Measurements from ENCODE around the gene TMEM38A.

Gene TMEM38A

GRCh38 chr19:16660763-16661479, at the start of gene TMEM38A:
Gene TMEM38A, plus strand, starts transcription at chr19:16661139. Its CDS starts 79 bp downstream, at chr19:16661218.
- no peak for DNase-seq

- no peak for DNase-seq
Measured at GRCh38 chr19:16612636-16613035, 48.3 kb upstream of the TMEM38A start.

GRCh38 chr19:16613841-16614240, 47.1 kb upstream of the TMEM38A start:
- DNase-seq = no peak

GRCh38 chr19:16614941-16615340, 46.0 kb upstream of the TMEM38A start:
- no peak for DNase-seq

- no peak for DNase-seq
Measured at GRCh38 chr19:16615808-16616207, 45.1 kb upstream of the TMEM38A start.

- DNase-seq = no peak
Measured at GRCh38 chr19:16618248-16618647, 42.7 kb upstream of the TMEM38A start.

GRCh38 chr19:16619457-16619856, 41.5 kb upstream of the TMEM38A start:
- DNase-seq = no peak

GRCh38 chr19:16620018-16620417, 40.9 kb upstream of the TMEM38A start:
- no peak for DNase-seq

- DNase-seq = no peak
Measured at GRCh38 chr19:16620584-16620983, 40.4 kb upstream of the TMEM38A start.

- no peak for DNase-seq
Measured at GRCh38 chr19:16621165-16621800, 39.7 kb upstream of the TMEM38A start.

- no peak for DNase-seq
Measured at GRCh38 chr19:16623066-16623465, 37.9 kb upstream of the TMEM38A start.

GRCh38 chr19:16623576-16623975, 37.4 kb upstream of the TMEM38A start:
- DNase-seq = no peak

- no peak for DNase-seq
Measured at GRCh38 chr19:16624236-16624635, 36.7 kb upstream of the TMEM38A start.

GRCh38 chr19:16625163-16625958, 35.6 kb upstream of the TMEM38A start:
- DNase-seq = no peak

- DNase-seq = no peak
Measured at GRCh38 chr19:16626796-16627192, 34.1 kb upstream of the TMEM38A start.

GRCh38 chr19:16627193-16627927, 33.6 kb upstream of the TMEM38A start:
- DNase-seq = no peak

- DNase-seq = no peak
Measured at GRCh38 chr19:16627928-16628182, 33.1 kb upstream of the TMEM38A start.

- DNase-seq = peak; percentile 88
Measured at GRCh38 chr19:16628183-16628983, 32.6 kb upstream of the TMEM38A start, which contains the start of gene MED26. Gene MED26, minus strand, starts transcription at chr19:16628204. Its CDS starts 261 bp downstream, at chr19:16627943.

GRCh38 chr19:16628984-16629691, 31.8 kb upstream of the TMEM38A start:
- no peak for DNase-seq

- DNase-seq = no peak
Measured at GRCh38 chr19:16631465-16631864, 29.5 kb upstream of the TMEM38A start.

- DNase-seq = no peak
Measured at GRCh38 chr19:16637535-16637934, 23.4 kb upstream of the TMEM38A start.

GRCh38 chr19:16638666-16639065, 22.3 kb upstream of the TMEM38A start:
- no peak for DNase-seq
